HG03378 (cell line): Measurements from ENCODE around the gene SEC24D.

Experiments used
- ATAC-seq: cut with Tn5 transposase; IDR thresholded peaks from one replicate; pipeline ENCODE4 v1.9.1; 2021; ENCODE audit warnings: mild to moderate bottlenecking, moderate library complexity; ENCODE audit not compliant: unreplicated experiment

Gene SEC24D

DNA sequence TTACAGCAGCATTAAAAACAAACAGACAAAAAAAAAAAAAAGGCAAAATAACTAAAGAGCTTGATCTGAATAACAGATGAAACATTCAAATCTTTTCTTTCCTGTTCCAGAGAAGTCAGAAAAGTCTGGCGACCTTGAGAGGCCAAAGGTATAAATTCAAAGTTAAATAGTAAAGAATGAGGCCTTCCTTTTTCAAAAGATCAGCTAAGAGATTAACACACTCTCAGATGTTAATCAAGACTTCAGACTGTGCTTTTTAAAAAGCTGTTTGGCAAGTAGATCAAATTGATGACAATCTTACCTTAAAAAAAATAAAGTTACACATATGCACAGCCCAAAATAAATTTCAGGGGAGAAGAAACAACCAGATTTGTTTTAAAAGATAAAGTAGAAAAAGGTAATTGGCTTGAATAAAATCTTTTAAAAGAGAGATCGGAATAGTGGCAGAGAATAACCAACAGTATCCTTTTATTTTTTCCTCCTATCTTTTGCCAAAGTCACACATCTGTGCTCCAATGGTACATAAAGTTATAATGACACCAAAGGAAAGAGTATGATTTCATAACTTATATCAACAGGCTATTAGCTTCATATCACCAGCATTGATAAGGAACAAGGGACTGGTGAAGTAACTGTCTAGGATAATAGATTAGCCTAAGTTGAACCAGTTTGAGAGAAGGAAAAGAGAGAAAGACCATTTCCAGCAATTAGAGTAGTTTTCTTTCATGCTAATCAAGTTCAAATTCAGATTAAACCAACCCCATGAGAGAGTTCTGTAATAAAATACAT is 80.3 kb downstream of the SEC24D start:
- ATAC-seq, result no peak

GRCh38 chr4:118754890-118755289 is 81.0 kb downstream of the SEC24D start:
- ATAC-seq, result no peak

GRCh38 chr4:118753685-118754084 is 82.2 kb downstream of the SEC24D start:
- ATAC-seq, result no peak

GRCh38 chr4:118753096-118753495 is 82.8 kb downstream of the SEC24D start:
- no peak for ATAC-seq

- no peak for ATAC-seq
Observed at GRCh38 chr4:118752551-118752950, 83.4 kb downstream of the SEC24D start.

- no peak for ATAC-seq
Observed at GRCh38 chr4:118751629-118752323, 84.2 kb downstream of the SEC24D start.

- no peak for ATAC-seq
Observed at GRCh38 chr4:118749347-118749988, 86.5 kb downstream of the SEC24D start.

- no peak for ATAC-seq
Observed at GRCh38 chr4:118746251-118746919, 89.5 kb downstream of the SEC24D start.

DNA sequence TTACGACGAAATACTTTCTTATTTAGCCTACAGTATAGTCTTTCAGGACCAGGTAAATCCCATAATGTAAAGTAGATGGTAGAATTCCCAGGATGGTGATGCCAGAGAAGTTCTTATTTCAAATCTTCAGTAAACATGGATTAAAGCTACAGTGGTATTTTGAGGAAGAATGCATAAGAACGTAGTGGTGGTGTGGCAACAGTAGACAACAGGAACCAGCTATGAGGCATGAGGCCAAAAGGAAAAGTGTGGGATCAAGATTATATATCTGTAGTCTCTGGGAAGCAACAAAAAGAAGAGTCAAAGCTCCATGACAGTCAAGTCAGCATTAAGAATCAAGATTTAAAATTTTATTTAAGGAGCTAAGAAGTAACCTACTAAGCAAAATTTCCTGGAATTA is 90.6 kb downstream of the SEC24D start:
- ATAC-seq, result no peak

GRCh38 chr4:118743867-118744266 is 92.1 kb downstream of the SEC24D start:
- no peak for ATAC-seq

DNA sequence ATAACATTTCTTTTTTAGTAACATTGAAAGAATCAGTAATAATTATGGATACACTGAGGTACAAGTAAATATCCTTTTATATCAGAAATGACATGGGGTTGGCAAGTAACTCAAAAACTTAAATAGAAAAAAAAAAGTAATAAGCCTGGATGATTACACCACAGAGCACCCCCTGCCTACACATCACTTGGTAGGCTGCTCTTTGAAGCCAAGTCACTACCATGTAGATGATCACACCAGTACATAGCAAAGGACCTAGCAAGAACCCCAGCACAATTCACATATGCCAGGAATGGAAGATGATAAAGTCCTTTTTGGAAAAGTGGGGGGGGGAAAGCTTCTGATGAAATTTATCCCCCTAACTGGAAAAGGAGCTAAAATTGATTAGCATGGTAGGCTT is 93.9 kb downstream of the SEC24D start:
- ATAC-seq, result no peak

DNA sequence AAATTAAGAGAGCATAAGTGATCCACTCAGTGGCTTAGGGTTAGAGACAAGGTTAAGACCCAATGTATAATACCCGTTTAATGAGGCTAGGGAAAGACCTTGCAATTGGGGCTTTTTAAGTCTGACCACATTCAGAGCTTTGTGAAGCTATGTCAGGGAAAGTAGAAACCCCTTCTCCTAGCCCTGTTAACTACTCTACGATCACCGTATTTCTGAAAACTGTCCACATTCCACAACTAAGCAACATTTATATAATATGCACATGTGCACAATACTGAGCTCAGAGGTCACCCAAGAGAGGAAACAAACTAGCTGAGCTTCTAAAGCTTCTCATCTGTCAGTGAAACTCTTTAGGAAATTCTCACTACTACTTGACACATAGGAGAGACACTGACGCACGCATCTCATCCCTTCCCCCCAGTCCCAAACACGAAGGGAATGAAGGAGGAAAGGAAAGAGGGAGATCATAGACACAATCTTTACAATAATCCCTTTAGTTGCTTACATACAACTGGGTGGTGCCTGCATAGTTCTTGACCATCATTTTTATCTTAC is 94.5 kb downstream of the SEC24D start:
- no peak for ATAC-seq

GRCh38 chr4:118740869-118741268 is 95.1 kb downstream of the SEC24D start:
- ATAC-seq, result no peak

DNA sequence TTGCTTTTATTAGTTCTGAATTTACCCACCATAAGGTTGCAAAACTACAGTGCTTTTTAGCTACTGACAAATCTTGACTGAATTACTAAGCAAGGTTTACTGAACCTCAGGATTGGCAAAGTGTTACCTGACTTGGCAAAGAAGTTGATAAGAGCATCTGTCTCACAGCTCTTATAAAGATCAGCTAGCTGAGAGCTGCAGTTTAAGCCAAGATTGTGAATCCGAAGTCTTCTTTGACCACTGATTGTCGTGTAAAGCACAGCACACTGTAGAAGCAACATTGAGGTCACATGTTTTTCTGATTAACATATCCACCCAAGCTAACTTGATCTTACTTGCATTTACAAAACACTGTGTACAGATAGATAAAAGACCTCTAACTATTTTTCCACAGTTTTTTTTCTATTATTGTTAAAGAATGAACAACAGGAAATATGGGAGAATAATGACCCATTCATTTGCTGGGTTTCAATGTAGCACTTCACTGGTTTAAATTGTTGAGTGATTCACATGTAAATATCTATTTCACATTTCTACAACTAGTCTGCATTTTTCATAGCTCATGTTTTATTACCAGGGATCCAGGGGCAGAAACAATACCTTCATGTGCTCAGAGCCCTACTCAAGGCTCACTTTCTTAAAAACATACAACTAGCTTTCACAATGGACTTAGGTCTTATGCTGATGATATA is 96.8 kb downstream of the SEC24D start:
- no peak for ATAC-seq

DNA sequence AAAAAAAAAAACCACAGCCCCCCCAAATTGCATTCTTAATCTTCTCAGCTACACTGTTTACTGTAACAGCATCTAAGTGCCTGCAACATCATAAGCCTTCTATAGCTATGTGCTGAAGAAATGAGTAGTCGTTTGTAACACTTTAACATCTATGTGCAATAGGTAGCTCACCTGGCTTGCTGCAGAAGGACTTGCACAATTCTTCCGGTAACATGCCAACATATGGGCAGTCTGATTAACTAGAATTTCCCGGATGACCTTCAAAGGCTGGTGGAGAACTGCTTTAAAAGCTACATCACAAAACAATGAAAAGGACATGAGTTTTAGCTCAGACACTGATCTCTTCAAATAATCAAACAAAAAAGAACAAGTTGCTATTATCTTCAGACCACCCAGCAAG is 97.8 kb downstream of the SEC24D start:
- no peak for ATAC-seq

DNA sequence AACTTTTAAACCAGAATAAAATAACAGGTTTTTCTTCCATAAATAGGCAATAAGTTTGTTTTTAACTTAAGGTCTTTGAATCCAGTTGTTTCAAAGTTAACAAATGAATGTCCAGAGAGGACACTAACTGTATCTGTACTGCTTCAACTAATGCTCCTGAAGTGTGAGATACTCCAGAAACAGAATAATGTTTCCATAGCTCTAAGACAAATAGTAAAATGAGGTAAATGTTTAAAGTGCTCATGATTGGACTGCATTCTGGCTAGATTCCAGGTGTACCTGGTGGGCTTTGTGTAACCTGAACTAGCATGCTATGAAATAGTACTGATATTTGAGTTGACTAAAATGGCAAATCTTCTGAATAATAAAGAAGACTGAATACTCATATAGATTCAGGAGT is 99.0 kb downstream of the SEC24D start:
- ATAC-seq, result no peak

DNA sequence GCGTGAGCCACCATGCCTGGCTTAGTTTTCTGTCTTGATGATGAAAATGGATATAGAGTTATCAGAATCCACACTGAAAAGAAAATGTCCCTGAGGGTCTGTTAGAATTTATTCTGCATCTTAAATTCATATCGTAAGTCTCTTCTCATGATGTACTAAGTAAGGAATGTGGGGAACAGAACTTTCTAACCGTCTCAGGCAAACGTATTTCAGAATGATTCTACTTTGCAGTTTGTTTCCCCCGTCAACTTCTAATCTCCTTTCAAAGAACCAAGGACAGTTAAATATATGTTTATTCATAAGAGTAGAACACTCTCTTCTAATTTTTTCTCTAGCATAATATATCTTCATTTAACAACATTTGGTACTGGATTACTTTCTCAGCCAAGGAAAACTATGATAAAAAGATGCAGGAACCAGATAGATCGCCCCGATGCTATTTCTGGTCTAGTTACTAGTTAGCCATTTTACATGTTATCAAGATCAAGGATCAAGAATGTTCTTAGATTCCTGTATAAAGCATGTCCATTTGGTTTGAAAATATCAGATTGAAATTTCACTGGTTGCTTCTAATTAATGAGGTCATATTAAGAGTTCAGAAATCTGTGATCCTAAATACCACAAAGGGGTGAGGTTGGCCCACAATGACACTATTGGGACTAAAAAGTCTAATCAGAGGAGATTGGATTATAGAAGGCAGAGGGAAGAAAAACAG is 101.3 kb downstream of the SEC24D start:
- no peak for ATAC-seq

GRCh38 chr4:118732591-118733330 is 103.2 kb downstream of the SEC24D start:
- no peak for ATAC-seq

- no peak for ATAC-seq
Observed at GRCh38 chr4:118730683-118731082, 105.2 kb downstream of the SEC24D start.
